ENCODE data around the gene KRTAP5-6. TPM values are rescaled to one million over a fixed set of nuclear protein-coding genes. Genes with fewer than 3 reads are reported as not detected.

Gene KRTAP5-6
- total and polyA plus RNA-seq, 8 donors: not detected

- intact Hi-C loops (cut with DNase I; ENCODE audit: low total_unique reads): loop anchor here (10.0 kb wide), 1 partner anchor 505 kb away; no protein-coding TSS in a partner anchor
- no peak for TF ChIP-seq POLR2A (IDR thresholded peaks at IDR 0.05)
- TF ChIP-seq CTCF (IDR thresholded peaks at IDR 0.05): no peak
- TF ChIP-seq POLR2AphosphoS5 (IDR thresholded peaks at IDR 0.05): no peak
- TF ChIP-seq EP300 (IDR thresholded peaks at IDR 0.05): no peak
- DNase-seq: no peak
These were observed 46.7 kb upstream of the KRTAP5-6 start for GRCh38 chr11:1650034-1650917.

GRCh38 chr11:1650918-1651262 lies 46.1 kb upstream of the KRTAP5-6 start:
- Histone ChIP-seq H3K27me3 (peaks cover 0 to 34% (median 10%) of the 10 kb centered on the region in 3 donors), H3K9me3 (no peaks in the 10 kb centered on the region), H3K36me3 (no peaks in the 10 kb centered on the region), H3K4me1 (peaks cover 3 to 9% (median 4%) of the 10 kb centered on the region in 4 donors), H3K27ac (no peak overlapping the region), H3K4me3 (no peak overlapping the region)
- WGBS, 5 donors: 66 to 70% (median 68%) methylated on average over 5 of the region's 5 CpGs
- intact Hi-C loops (cut with DNase I; ENCODE audit: low total_unique reads): loop anchor here (10.0 kb wide), 1 partner anchor 504 kb away; no protein-coding TSS in a partner anchor
- TF ChIP-seq CTCF (IDR thresholded peaks at IDR 0.05) (no peak), POLR2AphosphoS5 (IDR thresholded peaks at IDR 0.05) (no peak), EP300 (IDR thresholded peaks at IDR 0.05) (no peak), POLR2A (IDR thresholded peaks at IDR 0.05) (no peak)
- DNase-seq: no peak

More at GRCh38 chr11:1650034-1650917, 46.7 kb upstream of the KRTAP5-6 start:
- Histone ChIP-seq H3K27ac (no peak overlapping the region), H3K9me3 (no peaks in the 10 kb centered on the region), H3K4me1 (peaks cover 3 to 9% (median 4%) of the 10 kb centered on the region in 4 donors), H3K4me3 (no peak overlapping the region), H3K27me3 (peaks cover 0 to 28% (median 6%) of the 10 kb centered on the region in 3 donors), H3K36me3 (no peaks in the 10 kb centered on the region)
- 70 to 80% (median 76%) methylated on average over 15 of the region's 15 CpGs for WGBS, 5 donors

GRCh38 chr11:1651411-1651980 lies 45.5 kb upstream of the KRTAP5-6 start:
- peaks cover 3 to 9% (median 4%) of the 10 kb centered on the region in 4 donors for H3K4me1 ChIP-seq
- H3K36me3 ChIP-seq: no peaks in the 10 kb centered on the region
- TF ChIP-seq EP300 (IDR thresholded peaks at IDR 0.05) (no peak), POLR2AphosphoS5 (IDR thresholded peaks at IDR 0.05) (no peak), CTCF (IDR thresholded peaks at IDR 0.05) (no peak), POLR2A (IDR thresholded peaks at IDR 0.05) (no peak)
- intact Hi-C loops (cut with DNase I; ENCODE audit: low total_unique reads): loop anchor here (10.0 kb wide), 1 partner anchor 503 kb away; no protein-coding TSS in a partner anchor
- 80 to 91% (median 84%) methylated on average over 7 of the region's 7 CpGs for WGBS, 5 donors
- H3K27me3 ChIP-seq: peaks cover 0 to 40% (median 16%) of the 10 kb centered on the region in 3 donors
- DNase-seq: no peak
- no peaks in the 10 kb centered on the region for H3K9me3 ChIP-seq
- no peak overlapping the region for H3K4me3 ChIP-seq
- H3K27ac ChIP-seq: no peak overlapping the region

- intact Hi-C loops (cut with DNase I; ENCODE audit: low total_unique reads): loop anchor here (10.0 kb wide), 1 partner anchor 503 kb away; no protein-coding TSS in a partner anchor
- TF ChIP-seq EP300 (IDR thresholded peaks at IDR 0.05) (no peak), POLR2AphosphoS5 (IDR thresholded peaks at IDR 0.05) (no peak), CTCF (IDR thresholded peaks at IDR 0.05) (no peak), POLR2A (IDR thresholded peaks at IDR 0.05) (no peak)
- H3K36me3 ChIP-seq: no peaks in the 10 kb centered on the region
- WGBS, 5 donors: 79 to 84% (median 81%) methylated on average over 13 to 19 of the region's 19 CpGs
- peaks cover 3 to 9% (median 4%) of the 10 kb centered on the region in 4 donors for H3K4me1 ChIP-seq
- no peak overlapping the region for H3K4me3 ChIP-seq
- no peak for DNase-seq
- H3K27ac ChIP-seq: no peak overlapping the region
- H3K27me3 ChIP-seq: peaks cover 0 to 44% (median 18%) of the 10 kb centered on the region in 3 donors
- no peaks in the 10 kb centered on the region for H3K9me3 ChIP-seq
These were observed 45.0 kb upstream of the KRTAP5-6 start for GRCh38 chr11:1652026-1652425.

Data from stomach (tissue), 9 donors.